RWPE2 (cell line): ENCODE data around the gene ABCB6.

Experiments used
- ATAC-seq: fragments of 200-7000 bp; cut with Tn5 transposase; 3 replicates; pipeline ENCODE4 v1.9.1; 2021; ENCODE audit warnings: low read depth
- DNase-seq: peaks from one replicate; pipeline ENCODE4 v3.0.0-alpha.2; 2020; ENCODE audit warnings: low spot score
- H3K27ac ChIP-seq: fragments of 450-650 bp; 2 replicates; pipeline ENCODE4 v1.5.1; 2017; ENCODE audit warnings: mild to moderate bottlenecking; ENCODE audit not compliant: poor library complexity, severe bottlenecking
- H3K27me3 ChIP-seq: fragments of 250-450 bp; sonication (Bioruptor Pico); 2 replicates; pipeline ENCODE4 v1.5.1; 2021; ENCODE audit warnings: mild to moderate bottlenecking, moderate library complexity; ENCODE audit not compliant: insufficient read depth, poor library complexity, severe bottlenecking
- H3K36me3 ChIP-seq: fragments of 250-450 bp; sonication (Bioruptor Pico); 2 replicates; pipeline ENCODE4 v1.5.1; 2020; ENCODE audit warnings: low read depth, mild to moderate bottlenecking, moderate library complexity
- H3K4me1 ChIP-seq: fragments of 250-450 bp; sonication (Bioruptor Pico); 2 replicates; pipeline ENCODE4 v1.5.1; 2021; ENCODE audit warnings: mild to moderate bottlenecking, moderate library complexity; ENCODE audit not compliant: insufficient read depth, poor library complexity, severe bottlenecking
- H3K4me3 ChIP-seq: fragments of 250-450 bp; sonication (Bioruptor Pico); 2 replicates; pipeline ENCODE4 v1.5.1; 2021; ENCODE audit warnings: mild to moderate bottlenecking, moderate library complexity; ENCODE audit not compliant: severe bottlenecking
- H3K9me3 ChIP-seq: fragments of 250-450 bp; sonication (Bioruptor Pico); 2 replicates; pipeline ENCODE4 v1.5.1; 2021; ENCODE audit warnings: mild to moderate bottlenecking, moderate library complexity; ENCODE audit not compliant: severe bottlenecking
- CTCF ChIP-seq: fragments of 450-650 bp; IDR thresholded peaks from one replicate; pipeline ENCODE4 v1.5.1; 2017; ENCODE audit warnings: mild to moderate bottlenecking, moderate library complexity; ENCODE audit not compliant: poor library complexity, severe bottlenecking

ABCB6 gene

GRCh38 chr2:219160186-219161017, 58.4 kb downstream of the ABCB6 start, which contains the start of gene NHEJ1:
Gene NHEJ1 (minus strand): TSS chr2:219160815. CDS start chr2:219158362, 2,453 bp downstream.
- peak; percentile 92 for ATAC-seq
- TF ChIP-seq CTCF, result peak; percentile 97
- Histone ChIP-seq H3K27me3 (no peaks in the 10 kb centered on the region), H3K4me1 (no peaks in the 10 kb centered on the region), H3K9me3 (no peaks in the 10 kb centered on the region), H3K4me3 (peak within 1 kb of the TSS; percentile 57), H3K36me3 (peaks cover 5% of the 10 kb centered on the region), H3K27ac (peak within 1 kb of the TSS; percentile 62)
- DNase-seq, result peak; percentile 91
